IPS DF 6.9 (cell line): Measurements from ENCODE around the gene ADCY9.

Experiments
- DNase-seq: peaks from one replicate; pipeline ENCODE4 v3.0.0-alpha.2; 2013; ENCODE audit warnings: low read depth, low spot score
- H3K27ac ChIP-seq: one replicate; pipeline ENCODE4 v1.5.1; 2013; ENCODE audit warnings: low read length, control low read depth
- H3K27me3 ChIP-seq: 2 replicates; pipeline ENCODE4 v1.6.1; 2013; ENCODE audit warnings: mild to moderate bottlenecking, low read length; ENCODE audit not compliant: control insufficient read depth, insufficient read depth
- H3K36me3 ChIP-seq: 2 replicates; pipeline ENCODE4 v1.6.1; 2013; ENCODE audit warnings: low read length; ENCODE audit not compliant: control insufficient read depth, insufficient read depth
- H3K4me1 ChIP-seq: 2 replicates; pipeline ENCODE4 v1.6.1; 2013; ENCODE audit warnings: low read length; ENCODE audit not compliant: control insufficient read depth, insufficient read depth
- H3K4me3 ChIP-seq: 2 replicates; pipeline ENCODE4 v1.5.1; 2013; ENCODE audit warnings: mild to moderate bottlenecking, low read length
- H3K9me3 ChIP-seq: 2 replicates; pipeline ENCODE4 v1.6.1; 2013; ENCODE audit warnings: low read length, inconsistent platforms; ENCODE audit not compliant: control insufficient read depth, insufficient read depth
- whole genome bisulfite sequencing: extraction: QIAGEN DNeasy Blood & Tissue Kit; methylation state at CpG from one replicate; pipeline ENCODE4 v1.1.7; 2013; ENCODE audit warnings: mixed read lengths, missing lambda C conversion rate; ENCODE audit not compliant: insufficient read length, insufficient coverage; 5-methylcytosine and 5-hydroxymethylcytosine counted together

Gene ADCY9

GRCh38 chr16:3992297-3993051, 123.8 kb downstream of the ADCY9 start:
- DNase-seq: no peak
- Histone ChIP-seq H3K4me3 (no peak overlapping the region), H3K27me3 (no peaks in the 10 kb centered on the region), H3K36me3 (no peaks in the 10 kb centered on the region), H3K4me1 (no peaks in the 10 kb centered on the region), H3K27ac (no peak overlapping the region), H3K9me3 (no peaks in the 10 kb centered on the region)
- WGBS: no CpG with 5 or more reads among the region's 35 CpGs

- no peaks in the 10 kb centered on the region for H3K27me3 ChIP-seq
- H3K9me3 ChIP-seq: no peaks in the 10 kb centered on the region
- no peaks in the 10 kb centered on the region for H3K36me3 ChIP-seq
- H3K27ac ChIP-seq: no peak overlapping the region
- no CpG with 5 or more reads among the region's 10 CpGs for WGBS
- no peaks in the 10 kb centered on the region; the same call in 1 of the 2 replicates for H3K4me1 ChIP-seq
- H3K4me3 ChIP-seq: no peak overlapping the region
- DNase-seq: no peak
These were observed 127.4 kb downstream of the ADCY9 start for GRCh38 chr16:3988824-3989223.

- no peak for DNase-seq
- Histone ChIP-seq H3K27ac (no peak overlapping the region), H3K4me1 (no peaks in the 10 kb centered on the region; the same call in 1 of the 2 replicates), H3K4me3 (no peak overlapping the region), H3K27me3 (no peaks in the 10 kb centered on the region), H3K9me3 (no peaks in the 10 kb centered on the region), H3K36me3 (no peaks in the 10 kb centered on the region)
- WGBS: no CpG with 5 or more reads among the region's 9 CpGs
These were observed 128.2 kb downstream of the ADCY9 start for GRCh38 chr16:3988011-3988410.

GRCh38 chr16:3987231-3987630, 129.0 kb downstream of the ADCY9 start:
- Histone ChIP-seq H3K27ac (no peak overlapping the region), H3K9me3 (no peaks in the 10 kb centered on the region), H3K4me1 (no peaks in the 10 kb centered on the region; the same call in 1 of the 2 replicates), H3K4me3 (no peak overlapping the region), H3K36me3 (no peaks in the 10 kb centered on the region), H3K27me3 (no peaks in the 10 kb centered on the region)
- WGBS: no CpG with 5 or more reads among the region's 13 CpGs
- no peak for DNase-seq

GRCh38 chr16:3986235-3986544, 130.1 kb downstream of the ADCY9 start:
- H3K27ac ChIP-seq: no peak overlapping the region
- H3K27me3 ChIP-seq: no peaks in the 10 kb centered on the region
- no peak overlapping the region for H3K4me3 ChIP-seq
- no peaks in the 10 kb centered on the region for H3K9me3 ChIP-seq
- no peaks in the 10 kb centered on the region for H3K36me3 ChIP-seq
- no peaks in the 10 kb centered on the region; the same call in 1 of the 2 replicates for H3K4me1 ChIP-seq
- WGBS: no CpG with 5 or more reads among the region's 13 CpGs
- DNase-seq: no peak

- no peak overlapping the region for H3K4me3 ChIP-seq
- H3K36me3 ChIP-seq: no peaks in the 10 kb centered on the region
- WGBS: no CpG with 5 or more reads among the region's 31 CpGs
These were observed 131.9 kb downstream of the ADCY9 start for GRCh38 chr16:3984111-3985060.

GRCh38 chr16:3983081-3983520, 133.1 kb downstream of the ADCY9 start:
- H3K4me1 ChIP-seq: no peaks in the 10 kb centered on the region; the same call in 1 of the 2 replicates
- DNase-seq: peak; percentile 61
- H3K36me3 ChIP-seq: no peaks in the 10 kb centered on the region
- no peak overlapping the region for H3K4me3 ChIP-seq
- no peaks in the 10 kb centered on the region for H3K9me3 ChIP-seq
- no CpG with 5 or more reads among the region's 22 CpGs for WGBS
- no peaks in the 10 kb centered on the region for H3K27me3 ChIP-seq
- H3K27ac ChIP-seq: no peak overlapping the region

More at GRCh38 chr16:3984111-3985060, 131.9 kb downstream of the ADCY9 start:
- Histone ChIP-seq H3K9me3 (no peaks in the 10 kb centered on the region), H3K4me1 (no peaks in the 10 kb centered on the region; the same call in 1 of the 2 replicates), H3K27me3 (no peaks in the 10 kb centered on the region), H3K27ac (no peak overlapping the region)
- no peak for DNase-seq

- Histone ChIP-seq H3K4me1 (no peaks in the 10 kb centered on the region; the same call in 1 of the 2 replicates), H3K27me3 (no peaks in the 10 kb centered on the region), H3K27ac (no peak overlapping the region), H3K36me3 (no peaks in the 10 kb centered on the region), H3K9me3 (no peaks in the 10 kb centered on the region), H3K4me3 (no peak overlapping the region)
- no peak for DNase-seq
- WGBS: no CpG with 5 or more reads among the region's 13 CpGs
These were observed 134.0 kb downstream of the ADCY9 start for GRCh38 chr16:3982216-3982615.

GRCh38 chr16:3980253-3981111, 135.8 kb downstream of the ADCY9 start:
- Histone ChIP-seq H3K36me3 (no peaks in the 10 kb centered on the region), H3K27me3 (no peaks in the 10 kb centered on the region), H3K4me1 (no peaks in the 10 kb centered on the region), H3K4me3 (no peak overlapping the region), H3K27ac (no peak overlapping the region), H3K9me3 (no peaks in the 10 kb centered on the region)
- no CpG with 5 or more reads among the region's 20 CpGs for WGBS
- no peak for DNase-seq

GRCh38 chr16:3979518-3979917, 136.7 kb downstream of the ADCY9 start:
- no peaks in the 10 kb centered on the region for H3K9me3 ChIP-seq
- whole genome bisulfite sequencing: no CpG with 5 or more reads among the region's 12 CpGs

More at GRCh38 chr16:3979518-3979917, 136.7 kb downstream of the ADCY9 start:
- Histone ChIP-seq H3K27me3 (no peaks in the 10 kb centered on the region), H3K27ac (no peak overlapping the region), H3K36me3 (no peaks in the 10 kb centered on the region), H3K4me3 (no peak overlapping the region), H3K4me1 (no peaks in the 10 kb centered on the region)
- DNase-seq: no peak
